Neural cell (in vitro differentiated cells): Measurements from ENCODE around the gene MTHFD1. TPM values are rescaled to one million over a fixed set of nuclear protein-coding genes. Genes with fewer than 3 reads are reported as not detected.

Experiments
- H2AFZ ChIP-seq: fragments of 200-600, 300-800 bp; sonication (generic), shearing (Covaris generic); 2 replicates; pipeline ENCODE4 v1.6.0; 2014; ENCODE audit warnings: low read depth, mild to moderate bottlenecking, antibody characterized with exemption, low read length, moderate library complexity
- H3F3A ChIP-seq: fragments of 200-600 bp; shearing (Covaris generic); 2 replicates; pipeline ENCODE4 v1.6.1; 2016; ENCODE audit warnings: mild to moderate bottlenecking, moderate library complexity, mixed read lengths, antibody characterized with exemption, low read length; ENCODE audit not compliant: insufficient read depth, poor library complexity, severe bottlenecking
- H3K27ac ChIP-seq: fragments of 200-600, 300-800 bp; sonication (generic), shearing (Covaris generic); 2 replicates; pipeline ENCODE4 v1.5.1; 2014; ENCODE audit warnings: mild to moderate bottlenecking, low read length, moderate library complexity
- H3K27me3 ChIP-seq: fragments of 300-800, 200-600 bp; sonication (generic), shearing (Covaris generic); 2 replicates; pipeline ENCODE4 v1.6.0; 2014; ENCODE audit warnings: mild to moderate bottlenecking, low read depth, low read length, moderate library complexity; ENCODE audit not compliant: insufficient read depth
- H3K36me3 ChIP-seq: fragments of 300-800, 200-600 bp; sonication (generic), shearing (Covaris generic); 2 replicates; pipeline ENCODE4 v1.5.1; 2014; ENCODE audit warnings: mild to moderate bottlenecking, antibody characterized with exemption, low read length, moderate library complexity; ENCODE audit not compliant: insufficient read depth
- H3K4me2 ChIP-seq: fragments of 300-800, 200-600 bp; sonication (generic), shearing (Covaris generic); 2 replicates; pipeline ENCODE4 v1.6.0; 2014; ENCODE audit warnings: mild to moderate bottlenecking, low read length
- H3K4me3 ChIP-seq: fragments of 300-800, 200-600 bp; sonication (generic), shearing (Covaris generic); 2 replicates; pipeline ENCODE4 v1.5.1; 2014; ENCODE audit warnings: mild to moderate bottlenecking, low read length, moderate library complexity
- H3K79me2 ChIP-seq: fragments of 200-600 bp; shearing (Covaris generic); replicated peaks from 2 replicates; pipeline ENCODE4 v1.6.0; 2014; ENCODE audit warnings: mild to moderate bottlenecking, low read length, moderate library complexity; ENCODE audit not compliant: insufficient read depth
- H3K9ac ChIP-seq: fragments of 300-800, 200-600 bp; sonication (generic), shearing (Covaris generic); 2 replicates; pipeline ENCODE4 v1.6.1; 2016; ENCODE audit warnings: mild to moderate bottlenecking, low read length, mixed read lengths
- H3K9me2 ChIP-seq: fragments of 200-600 bp; shearing (Covaris generic); 2 replicates; pipeline ENCODE4 v1.6.1; 2016; ENCODE audit warnings: mild to moderate bottlenecking, low read length, mixed read lengths; ENCODE audit not compliant: insufficient read depth
- H3K9me3 ChIP-seq: fragments of 200-600, 300-800 bp; sonication (generic), shearing (Covaris generic); 2 replicates; pipeline ENCODE4 v1.6.1; 2016; ENCODE audit warnings: mild to moderate bottlenecking, mixed run types, low read length, moderate library complexity, mixed read lengths
- H4K20me1 ChIP-seq: fragments of 200-600 bp; shearing (Covaris generic); 2 replicates; pipeline ENCODE4 v1.6.1; 2016; ENCODE audit warnings: mild to moderate bottlenecking, mixed run types; ENCODE audit not compliant: insufficient read depth
- EP300 ChIP-seq: fragments of 450-650 bp; conservative IDR thresholded peaks from 2 replicates; pipeline ENCODE4 v1.6.1; 2014; ENCODE audit warnings: antibody characterized with exemption, mild to moderate bottlenecking, moderate library complexity; ENCODE audit not compliant: poor library complexity, severe bottlenecking
- EZH2 ChIP-seq: fragments of 200-600, 300-800 bp; shearing (Covaris generic), sonication (generic); IDR thresholded peaks from 2 replicates; pipeline ENCODE4 v1.6.1; 2014; ENCODE audit warnings: antibody characterized with exemption, low read length, borderline replicate concordance, mild to moderate bottlenecking; ENCODE audit not compliant: insufficient read depth, poor library complexity, severe bottlenecking
- MXI1 ChIP-seq: fragments of 450-650 bp; conservative IDR thresholded peaks from 2 replicates; pipeline ENCODE4 v1.6.1; 2014; ENCODE audit warnings: antibody characterized with exemption, mild to moderate bottlenecking; ENCODE audit not compliant: poor library complexity, severe bottlenecking
- POLR2AphosphoS5 ChIP-seq: IDR thresholded peaks from 2 replicates; pipeline ENCODE4 v1.6.1; 2012
- RAD21 ChIP-seq: fragments of 450-650 bp; conservative IDR thresholded peaks from 2 replicates; pipeline ENCODE4 v1.6.1; 2014; ENCODE audit warnings: antibody characterized with exemption, mild to moderate bottlenecking, moderate library complexity
- SMC3 ChIP-seq: fragments of 450-650 bp; conservative IDR thresholded peaks from 2 replicates; pipeline ENCODE4 v1.6.1; 2014; ENCODE audit warnings: antibody characterized with exemption, mild to moderate bottlenecking, moderate library complexity; ENCODE audit not compliant: poor library complexity
- TAF1 ChIP-seq: IDR thresholded peaks from 2 replicates; pipeline ENCODE4 v1.6.1; 2012; ENCODE audit warnings: low read depth
- polyA plus RNA-seq: library from polyadenylated mRNA; depleted of rRNA; stranded (reverse); fragments of >200 nt; gene quantifications from 2 replicates; pipeline ENCODE4 v1.2.3, GENCODE V29; 2014
- TF ChIP-seq, protein P1 (sequence below): IDR thresholded peaks from 2 replicates; pipeline ENCODE4 v1.6.1; 2012; ENCODE audit warnings: borderline replicate concordance
- TF ChIP-seq, protein P2 (sequence below): fragments of 450-650 bp; IDR thresholded peaks from 2 replicates; pipeline ENCODE4 v1.5.1; 2014; ENCODE audit warnings: antibody characterized with exemption, mild to moderate bottlenecking, moderate library complexity; ENCODE audit not compliant: poor library complexity, severe bottlenecking

Gene MTHFD1
- polyA plus RNA-seq, 1 donor from 2014 or later: 5.4 TPM

DNA sequence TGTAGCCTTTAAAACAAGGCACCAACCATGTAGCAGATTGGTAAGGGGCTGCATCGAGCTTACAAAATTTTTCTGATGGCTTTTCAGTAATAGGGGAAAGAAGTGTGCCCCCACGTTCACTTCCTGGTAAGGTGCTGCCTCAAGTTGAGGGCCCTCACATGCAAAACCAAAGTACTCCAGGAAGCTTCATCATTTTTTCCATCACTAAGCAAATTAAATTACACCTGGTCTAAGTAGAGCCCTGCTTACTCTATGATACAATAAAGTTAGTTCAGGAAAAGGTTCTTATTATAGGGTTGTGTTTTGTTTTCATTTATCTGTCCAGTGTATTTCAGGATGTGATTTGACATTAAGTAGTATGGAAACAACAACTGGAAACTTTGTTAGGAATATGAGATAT, 62.1 kb downstream of the MTHFD1 start:
- Histone ChIP-seq H3K27me3 (no peaks in the 10 kb centered on the region), H3F3A (no peaks in the 10 kb centered on the region), H3K36me3 (no peaks in the 10 kb centered on the region), H3K4me3 (no peak overlapping the region), H3K9me3 (no peaks in the 10 kb centered on the region), H3K9me2 (no peaks in the 10 kb centered on the region), H3K4me2 (no peak overlapping the region), H3K79me2 (no peaks in the 10 kb centered on the region), H3K9ac (no peak overlapping the region), H3K27ac (no peak overlapping the region), H4K20me1 (no peaks in the 10 kb centered on the region), H2AFZ (no peak overlapping the region)
- TF ChIP-seq, protein P1, sequence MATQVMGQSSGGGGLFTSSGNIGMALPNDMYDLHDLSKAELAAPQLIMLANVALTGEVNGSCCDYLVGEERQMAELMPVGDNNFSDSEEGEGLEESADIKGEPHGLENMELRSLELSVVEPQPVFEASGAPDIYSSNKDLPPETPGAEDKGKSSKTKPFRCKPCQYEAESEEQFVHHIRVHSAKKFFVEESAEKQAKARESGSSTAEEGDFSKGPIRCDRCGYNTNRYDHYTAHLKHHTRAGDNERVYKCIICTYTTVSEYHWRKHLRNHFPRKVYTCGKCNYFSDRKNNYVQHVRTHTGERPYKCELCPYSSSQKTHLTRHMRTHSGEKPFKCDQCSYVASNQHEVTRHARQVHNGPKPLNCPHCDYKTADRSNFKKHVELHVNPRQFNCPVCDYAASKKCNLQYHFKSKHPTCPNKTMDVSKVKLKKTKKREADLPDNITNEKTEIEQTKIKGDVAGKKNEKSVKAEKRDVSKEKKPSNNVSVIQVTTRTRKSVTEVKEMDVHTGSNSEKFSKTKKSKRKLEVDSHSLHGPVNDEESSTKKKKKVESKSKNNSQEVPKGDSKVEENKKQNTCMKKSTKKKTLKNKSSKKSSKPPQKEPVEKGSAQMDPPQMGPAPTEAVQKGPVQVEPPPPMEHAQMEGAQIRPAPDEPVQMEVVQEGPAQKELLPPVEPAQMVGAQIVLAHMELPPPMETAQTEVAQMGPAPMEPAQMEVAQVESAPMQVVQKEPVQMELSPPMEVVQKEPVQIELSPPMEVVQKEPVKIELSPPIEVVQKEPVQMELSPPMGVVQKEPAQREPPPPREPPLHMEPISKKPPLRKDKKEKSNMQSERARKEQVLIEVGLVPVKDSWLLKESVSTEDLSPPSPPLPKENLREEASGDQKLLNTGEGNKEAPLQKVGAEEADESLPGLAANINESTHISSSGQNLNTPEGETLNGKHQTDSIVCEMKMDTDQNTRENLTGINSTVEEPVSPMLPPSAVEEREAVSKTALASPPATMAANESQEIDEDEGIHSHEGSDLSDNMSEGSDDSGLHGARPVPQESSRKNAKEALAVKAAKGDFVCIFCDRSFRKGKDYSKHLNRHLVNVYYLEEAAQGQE: no peak
- TF ChIP-seq, protein P2, sequence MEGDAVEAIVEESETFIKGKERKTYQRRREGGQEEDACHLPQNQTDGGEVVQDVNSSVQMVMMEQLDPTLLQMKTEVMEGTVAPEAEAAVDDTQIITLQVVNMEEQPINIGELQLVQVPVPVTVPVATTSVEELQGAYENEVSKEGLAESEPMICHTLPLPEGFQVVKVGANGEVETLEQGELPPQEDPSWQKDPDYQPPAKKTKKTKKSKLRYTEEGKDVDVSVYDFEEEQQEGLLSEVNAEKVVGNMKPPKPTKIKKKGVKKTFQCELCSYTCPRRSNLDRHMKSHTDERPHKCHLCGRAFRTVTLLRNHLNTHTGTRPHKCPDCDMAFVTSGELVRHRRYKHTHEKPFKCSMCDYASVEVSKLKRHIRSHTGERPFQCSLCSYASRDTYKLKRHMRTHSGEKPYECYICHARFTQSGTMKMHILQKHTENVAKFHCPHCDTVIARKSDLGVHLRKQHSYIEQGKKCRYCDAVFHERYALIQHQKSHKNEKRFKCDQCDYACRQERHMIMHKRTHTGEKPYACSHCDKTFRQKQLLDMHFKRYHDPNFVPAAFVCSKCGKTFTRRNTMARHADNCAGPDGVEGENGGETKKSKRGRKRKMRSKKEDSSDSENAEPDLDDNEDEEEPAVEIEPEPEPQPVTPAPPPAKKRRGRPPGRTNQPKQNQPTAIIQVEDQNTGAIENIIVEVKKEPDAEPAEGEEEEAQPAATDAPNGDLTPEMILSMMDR: no peak
- TF ChIP-seq EP300 (no peak), EZH2 (no peak), RAD21 (no peak), TAF1 (no peak)

DNA sequence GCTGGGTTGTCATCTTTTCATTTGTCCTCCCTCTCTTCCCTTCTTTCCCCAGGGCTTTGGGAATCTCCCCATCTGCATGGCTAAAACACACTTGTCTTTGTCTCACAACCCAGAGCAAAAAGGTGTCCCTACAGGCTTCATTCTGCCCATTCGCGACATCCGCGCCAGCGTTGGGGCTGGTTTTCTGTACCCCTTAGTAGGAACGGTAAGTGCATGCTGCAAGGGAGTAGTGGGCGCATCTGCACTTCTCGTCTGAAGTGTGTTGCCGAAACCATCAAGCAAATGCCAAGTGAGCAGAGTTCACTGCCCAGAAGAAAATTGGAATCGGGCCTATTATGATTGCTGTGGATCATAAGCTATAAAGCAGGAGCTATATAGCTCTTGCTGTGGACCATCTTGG, 66.5 kb downstream of the MTHFD1 start:
- H3K36me3 ChIP-seq: no peaks in the 10 kb centered on the region
- TF ChIP-seq, protein P2: no peak
- TF ChIP-seq SMC3 (no peak), EP300 (no peak), MXI1 (no peak), POLR2AphosphoS5 (no peak), RAD21 (no peak), EZH2 (no peak), TAF1 (no peak)
- TF ChIP-seq, protein P1: no peak
- H3K27me3 ChIP-seq: no peaks in the 10 kb centered on the region
- no peak overlapping the region for H3K4me2 ChIP-seq
- no peaks in the 10 kb centered on the region for H3K9me2 ChIP-seq
- H2AFZ ChIP-seq: no peak overlapping the region
- H3K27ac ChIP-seq: no peak overlapping the region
- no peaks in the 10 kb centered on the region for H3K9me3 ChIP-seq
- no peaks in the 10 kb centered on the region for H4K20me1 ChIP-seq
- no peak overlapping the region for H3K9ac ChIP-seq
- H3K79me2 ChIP-seq: no peaks in the 10 kb centered on the region
- no peak overlapping the region for H3K4me3 ChIP-seq
- no peaks in the 10 kb centered on the region for H3F3A ChIP-seq
